Right atrium auricular region (tissue), 2 donors: ENCODE measurements around the gene ANKRD6. TPM values are rescaled to one million over a fixed set of nuclear protein-coding genes. Genes with fewer than 3 reads are reported as not detected.

ENCODE experiments used
- DNase-seq: peaks from one replicate; pipeline ENCODE4 v3.0.0-alpha.2; 2019; ENCODE audit warnings: low spot score
- H3K27ac ChIP-seq, 2 donors: fragments of 200-600 bp; sonication (generic); 1 replicate in 1 of 2; 2 replicates in 1 of 2; pipeline ENCODE4 v1.5.1; 2016 to 2019
- H3K27me3 ChIP-seq, 2 donors: fragments of 200-600 bp; sonication (generic); one replicate each; pipeline versions ENCODE4 v1.5.1 to v1.6.0; 2017 to 2019
- H3K36me3 ChIP-seq: fragments of 200-600 bp; sonication (generic); one replicate; pipeline ENCODE4 v1.5.1; 2016
- H3K4me1 ChIP-seq, 2 donors: fragments of 200-600 bp; sonication (generic); one replicate each; pipeline versions ENCODE4 v1.5.1 to v1.6.0; 2017 to 2019
- H3K4me3 ChIP-seq, 2 donors: fragments of 200-600 bp; sonication (generic); 1 replicate in 1 of 2; 2 replicates in 1 of 2; pipeline ENCODE4 v1.5.1; 2017 to 2019; ENCODE audit warnings: mild to moderate bottlenecking in 1 of 2, moderate library complexity in 1 of 2
- H3K9me3 ChIP-seq, 2 donors: fragments of 200-600 bp; sonication (generic); one replicate each; pipeline ENCODE4 v1.5.1; 2019
- CTCF ChIP-seq, 2 donors: fragments of 200-600 bp; sonication (generic); IDR thresholded peaks; one replicate each; pipeline ENCODE4 v1.5.1; 2019; ENCODE audit warnings: antibody characterized with exemption in 2 of 2
- total RNA-seq, 2 donors: library from RNA; depleted of rRNA; stranded (reverse); fragments of >200 nt; gene quantifications; one replicate each; pipeline ENCODE4 v1.1.0, GENCODE V29; 2016

Gene ANKRD6
- total RNA-seq, 2 donors from 2014 or later: 9.2 to 12.3 TPM

DNA sequence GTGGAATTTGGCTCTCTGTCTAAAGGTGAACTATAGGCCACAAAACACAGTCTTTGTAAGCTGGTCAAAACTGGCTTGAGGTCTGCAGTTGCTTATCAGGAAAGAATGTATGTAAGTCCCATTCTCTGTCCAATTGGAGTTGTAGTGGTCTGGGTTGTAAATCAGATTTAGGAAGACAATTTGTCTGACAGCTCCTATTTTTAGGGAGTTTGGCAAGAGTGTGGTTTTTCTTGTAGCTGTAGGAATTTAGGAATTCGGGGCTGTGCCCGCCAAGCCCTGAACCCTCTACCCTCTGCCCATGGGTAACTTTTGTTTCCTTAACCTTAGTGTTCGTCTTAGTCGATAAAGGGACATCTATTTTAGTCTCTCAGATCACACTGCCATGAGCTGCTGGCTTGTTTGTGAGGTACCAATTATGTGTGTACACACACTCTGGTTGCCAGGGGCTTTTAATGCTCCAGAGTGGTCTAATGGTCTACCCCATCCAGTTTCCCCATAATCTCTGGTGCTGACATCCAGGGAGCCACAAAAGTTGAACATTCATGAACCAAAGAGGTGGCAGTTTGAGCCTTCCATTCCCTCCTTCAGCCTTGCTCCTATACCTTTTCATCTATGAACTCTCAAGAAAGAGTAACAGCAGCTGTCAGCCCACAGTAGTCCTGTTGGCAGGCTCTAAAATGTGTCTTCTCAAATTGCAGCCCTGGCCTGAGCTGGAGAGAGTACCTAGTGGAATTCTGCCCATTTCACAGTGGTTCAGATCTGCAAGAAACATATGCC lies 93.0 kb downstream of the ANKRD6 start:
- Histone ChIP-seq H3K36me3 (no peaks in the 10 kb centered on the region), H3K4me3 (no peak overlapping the region), H3K4me1 (no peaks in the 10 kb centered on the region), H3K27me3 (no peaks in the 10 kb centered on the region), H3K27ac (no peak overlapping the region), H3K9me3 (no peaks in the 10 kb centered on the region)
- no peak for DNase-seq
- no peak for TF ChIP-seq CTCF (IDR thresholded peaks at IDR 0.05)

DNA sequence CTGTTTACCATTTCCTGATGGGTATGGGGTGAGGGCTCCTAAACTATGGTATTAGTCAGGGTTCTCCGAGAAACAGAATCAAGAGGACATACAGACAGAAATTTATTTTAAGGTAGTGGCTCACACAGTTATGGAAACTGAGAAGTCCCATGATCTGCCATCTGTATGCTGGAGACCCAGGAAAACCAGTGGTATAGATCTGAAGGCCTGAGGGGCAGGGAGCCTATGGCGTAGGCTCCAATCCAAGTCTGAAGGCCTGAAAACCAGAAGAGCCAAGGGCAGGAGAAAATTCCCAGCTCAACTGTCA lies 93.6 kb downstream of the ANKRD6 start:
- no peak overlapping the region for H3K27ac ChIP-seq
- no peaks in the 10 kb centered on the region for H3K9me3 ChIP-seq
- no peaks in the 10 kb centered on the region for H3K27me3 ChIP-seq
- no peak for DNase-seq
- H3K4me1 ChIP-seq: no peaks in the 10 kb centered on the region
- H3K36me3 ChIP-seq: no peaks in the 10 kb centered on the region
- H3K4me3 ChIP-seq: no peak overlapping the region
- no peak for TF ChIP-seq CTCF (IDR thresholded peaks at IDR 0.05)

DNA sequence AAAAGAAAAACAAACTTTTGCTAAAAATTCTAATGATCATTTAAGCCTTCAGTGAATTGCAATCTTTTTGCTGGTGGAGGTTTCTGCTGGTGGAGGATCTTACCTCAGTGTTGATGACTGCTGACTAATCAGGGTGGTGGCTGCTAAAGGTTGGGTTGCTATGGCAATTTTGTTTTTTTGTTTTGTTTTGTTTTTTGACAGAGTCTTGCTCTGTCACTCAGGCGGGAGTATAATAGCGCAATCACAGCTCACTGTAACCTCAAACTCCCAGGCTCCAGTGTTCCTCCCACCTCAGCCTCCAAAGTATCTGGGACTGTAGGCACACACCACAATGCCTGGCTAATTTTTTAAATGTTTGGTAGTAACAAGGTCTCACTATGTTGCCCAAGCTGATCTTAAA lies 94.7 kb downstream of the ANKRD6 start:
- Histone ChIP-seq H3K9me3 (no peaks in the 10 kb centered on the region), H3K36me3 (no peaks in the 10 kb centered on the region), H3K27ac (no peak overlapping the region), H3K4me3 (no peak overlapping the region), H3K4me1 (no peaks in the 10 kb centered on the region), H3K27me3 (no peaks in the 10 kb centered on the region)
- DNase-seq: no peak
- TF ChIP-seq CTCF (IDR thresholded peaks at IDR 0.05): no peak

DNA sequence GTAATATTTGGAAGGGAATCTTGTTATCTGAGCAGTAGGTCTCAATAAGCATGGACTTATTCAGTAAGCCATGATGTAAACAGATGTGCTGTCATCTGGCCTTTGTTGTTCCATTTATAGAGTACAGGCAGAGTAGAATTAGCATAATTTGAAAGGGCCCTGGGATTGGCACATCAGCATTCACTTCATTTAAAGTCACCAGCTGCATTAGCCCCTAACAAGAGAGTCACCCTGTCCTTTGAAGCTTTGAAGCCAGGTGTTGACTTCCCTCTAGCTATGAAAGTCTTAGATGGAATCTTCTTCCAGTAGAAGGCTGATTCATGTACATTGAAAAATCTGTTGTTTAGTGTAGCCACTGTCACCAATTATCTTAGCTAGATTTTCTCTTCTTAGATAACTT lies 95.9 kb downstream of the ANKRD6 start:
- no peak for TF ChIP-seq CTCF (IDR thresholded peaks at IDR 0.05)
- no peak for DNase-seq
- Histone ChIP-seq H3K27ac (no peak overlapping the region), H3K27me3 (no peaks in the 10 kb centered on the region), H3K36me3 (no peaks in the 10 kb centered on the region), H3K9me3 (no peaks in the 10 kb centered on the region), H3K4me3 (no peak overlapping the region), H3K4me1 (no peaks in the 10 kb centered on the region)

DNA sequence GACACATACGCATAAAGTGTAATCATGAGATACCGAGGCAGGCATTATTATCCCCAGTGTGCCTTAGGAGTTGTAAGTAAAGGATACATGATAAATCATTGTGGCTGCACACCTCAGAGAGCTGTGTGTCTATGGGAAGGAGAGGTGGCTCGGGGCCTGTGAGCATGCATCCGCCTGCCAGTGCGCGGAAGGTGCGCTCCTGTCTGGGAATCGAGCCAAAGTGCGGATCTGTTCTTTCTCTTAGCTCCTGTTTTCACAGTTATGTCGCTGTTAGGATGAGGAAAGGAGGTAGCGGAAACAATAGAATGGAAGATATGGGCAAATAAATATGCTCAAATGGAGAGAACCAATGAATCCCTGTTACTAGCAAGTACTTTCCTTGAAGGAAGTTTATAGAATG lies 98.0 kb downstream of the ANKRD6 start:
- no peak for TF ChIP-seq CTCF (IDR thresholded peaks at IDR 0.05)
- Histone ChIP-seq H3K9me3 (no peaks in the 10 kb centered on the region), H3K27me3 (no peaks in the 10 kb centered on the region), H3K27ac (no peak overlapping the region), H3K4me3 (no peak overlapping the region), H3K4me1 (no peaks in the 10 kb centered on the region), H3K36me3 (no peaks in the 10 kb centered on the region)
- no peak for DNase-seq

DNA sequence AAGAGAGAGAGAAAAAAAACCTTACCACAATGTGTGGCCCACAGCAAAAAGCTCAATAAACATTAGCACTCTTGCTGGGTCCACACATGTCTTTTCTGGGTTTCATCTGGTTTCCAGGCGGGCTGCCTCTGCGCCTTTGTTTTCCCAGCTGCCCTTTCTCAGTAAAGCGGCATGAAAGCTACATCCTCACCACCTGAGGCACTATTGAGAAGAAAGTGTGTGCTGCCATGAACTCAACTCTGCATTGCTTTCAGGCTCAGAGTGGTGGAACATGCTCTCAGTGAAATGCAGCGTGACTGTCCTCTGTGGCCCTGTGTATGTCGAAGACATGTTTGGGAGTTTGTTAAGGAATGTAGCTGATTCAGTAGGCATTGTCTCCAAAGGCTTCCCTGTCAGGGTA lies 103.3 kb downstream of the ANKRD6 start:
- no peak overlapping the region for H3K4me3 ChIP-seq
- no peaks in the 10 kb centered on the region for H3K36me3 ChIP-seq
- TF ChIP-seq CTCF (IDR thresholded peaks at IDR 0.05): no peak
- no peaks in the 10 kb centered on the region for H3K4me1 ChIP-seq
- no peaks in the 10 kb centered on the region for H3K27me3 ChIP-seq
- H3K27ac ChIP-seq: no peak overlapping the region
- no peaks in the 10 kb centered on the region for H3K9me3 ChIP-seq
- DNase-seq: no peak
